ENCODE results near the gene MAN2A2.

- TF ChIP-seq, protein P1, sequence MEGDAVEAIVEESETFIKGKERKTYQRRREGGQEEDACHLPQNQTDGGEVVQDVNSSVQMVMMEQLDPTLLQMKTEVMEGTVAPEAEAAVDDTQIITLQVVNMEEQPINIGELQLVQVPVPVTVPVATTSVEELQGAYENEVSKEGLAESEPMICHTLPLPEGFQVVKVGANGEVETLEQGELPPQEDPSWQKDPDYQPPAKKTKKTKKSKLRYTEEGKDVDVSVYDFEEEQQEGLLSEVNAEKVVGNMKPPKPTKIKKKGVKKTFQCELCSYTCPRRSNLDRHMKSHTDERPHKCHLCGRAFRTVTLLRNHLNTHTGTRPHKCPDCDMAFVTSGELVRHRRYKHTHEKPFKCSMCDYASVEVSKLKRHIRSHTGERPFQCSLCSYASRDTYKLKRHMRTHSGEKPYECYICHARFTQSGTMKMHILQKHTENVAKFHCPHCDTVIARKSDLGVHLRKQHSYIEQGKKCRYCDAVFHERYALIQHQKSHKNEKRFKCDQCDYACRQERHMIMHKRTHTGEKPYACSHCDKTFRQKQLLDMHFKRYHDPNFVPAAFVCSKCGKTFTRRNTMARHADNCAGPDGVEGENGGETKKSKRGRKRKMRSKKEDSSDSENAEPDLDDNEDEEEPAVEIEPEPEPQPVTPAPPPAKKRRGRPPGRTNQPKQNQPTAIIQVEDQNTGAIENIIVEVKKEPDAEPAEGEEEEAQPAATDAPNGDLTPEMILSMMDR (IDR thresholded peaks at IDR 0.05), result no peak
- no peak for TF ChIP-seq EP300 (IDR thresholded peaks at IDR 0.05)
Observed at GRCh38 chr15:90907051-90907660, 4.1 kb downstream of the MAN2A2 start.

Data from esophagus muscularis mucosa (tissue), 3 donors.